GM23338 (cell line): ENCODE measurements around the gene SNAPC2. TPM values are rescaled to one million over a fixed set of nuclear protein-coding genes. Genes with fewer than 3 reads are reported as not detected.
A peak's percentile ranks its signal among the peaks of the same experiment; 100 is the strongest.

Experiments used
- ATAC-seq: fragments of 200-7000 bp; cut with Tn5 transposase; 3 replicates; pipeline ENCODE4 v1.9.1; 2020
- DNase-seq: peaks from one replicate; pipeline ENCODE4 v3.0.0-alpha.2; 2015; ENCODE audit warnings: low spot score
- H2AFZ ChIP-seq: fragments of 200-600 bp; sonication (generic); 2 replicates; pipeline ENCODE4 v1.8.0; 2016; ENCODE audit warnings: antibody characterized with exemption, mild to moderate bottlenecking, moderate library complexity
- H3F3A ChIP-seq: fragments of 200-600 bp; sonication (generic); replicated peaks from 2 replicates; pipeline ENCODE4 v1.8.0; 2017; ENCODE audit warnings: antibody characterized with exemption, mixed run types, low read depth
- H3K27ac ChIP-seq: fragments of 200-600 bp; sonication (generic); 2 replicates; pipeline ENCODE4 v1.6.1; 2016; ENCODE audit warnings: low read depth
- H3K27me3 ChIP-seq: fragments of 200-600 bp; sonication (generic); 2 replicates; pipeline ENCODE4 v1.8.0; 2016; ENCODE audit warnings: mild to moderate bottlenecking, mixed run types, moderate library complexity; ENCODE audit not compliant: insufficient read depth
- H3K36me3 ChIP-seq: fragments of 200-600 bp; sonication (generic); 2 replicates; pipeline ENCODE4 v1.8.0; 2016; ENCODE audit warnings: mild to moderate bottlenecking; ENCODE audit not compliant: insufficient read depth
- H3K4me1 ChIP-seq: fragments of 200-600 bp; sonication (generic); 2 replicates; pipeline ENCODE4 v1.8.0; 2016; ENCODE audit warnings: mild to moderate bottlenecking, moderate library complexity; ENCODE audit not compliant: insufficient read depth
- H3K4me2 ChIP-seq: fragments of 200-600 bp; sonication (generic); 2 replicates; pipeline ENCODE4 v1.7.1; 2017; ENCODE audit warnings: mixed run types
- H3K4me3 ChIP-seq: fragments of 200-600 bp; sonication (generic); 2 replicates; pipeline ENCODE4 v1.6.1; 2016; ENCODE audit warnings: mixed run types
- H3K79me2 ChIP-seq: fragments of 200-600 bp; sonication (generic); replicated peaks from 2 replicates; pipeline ENCODE4 v1.8.0; 2017; ENCODE audit warnings: mild to moderate bottlenecking; ENCODE audit not compliant: insufficient read depth
- H3K9me2 ChIP-seq: fragments of 200-600 bp; sonication (generic); 2 replicates; pipeline ENCODE4 v1.8.0; 2017; ENCODE audit not compliant: insufficient read depth
- H4K20me1 ChIP-seq: fragments of 200-600 bp; sonication (generic); replicated peaks from 2 replicates; pipeline ENCODE4 v1.8.0; 2017; ENCODE audit warnings: mild to moderate bottlenecking; ENCODE audit not compliant: insufficient read depth
- H3K27ac Mint-ChIP-seq: 2 replicates; pipeline ENCODE4 v1.8.0; 2020; ENCODE audit warnings: inconsistent platforms, mild to moderate bottlenecking, moderate library complexity, mixed read lengths
- H3K27me3 Mint-ChIP-seq: 3 replicates; pipeline ENCODE4 v1.8.0; 2022; ENCODE audit warnings: low read depth, mild to moderate bottlenecking, moderate library complexity, mixed read lengths, inconsistent platforms; ENCODE audit not compliant: insufficient read depth, poor library complexity
- H3K36me3 Mint-ChIP-seq: 3 replicates; pipeline ENCODE4 v1.8.0; 2021; ENCODE audit warnings: low read depth, mild to moderate bottlenecking, inconsistent platforms, moderate library complexity, mixed read lengths
- H3K4me1 Mint-ChIP-seq: 3 replicates; pipeline ENCODE4 v1.8.0; 2020; ENCODE audit warnings: mild to moderate bottlenecking, inconsistent platforms, mixed read lengths
- H3K4me3 Mint-ChIP-seq: 3 replicates; pipeline ENCODE4 v1.8.0; 2021; ENCODE audit warnings: moderate library complexity, mild to moderate bottlenecking, inconsistent platforms, mixed read lengths
- H3K9me3 Mint-ChIP-seq: 3 replicates; pipeline ENCODE4 v1.8.0; 2020; ENCODE audit warnings: moderate library complexity, mild to moderate bottlenecking, inconsistent platforms, mixed read lengths
- CREB1 ChIP-seq: fragments of 250-450 bp; sonication (Bioruptor Pico); IDR thresholded peaks from 2 replicates; pipeline ENCODE4 v1.5.0; 2020; ENCODE audit warnings: low read depth, mild to moderate bottlenecking, moderate library complexity
- EZH2 ChIP-seq: fragments of 200-600 bp; sonication (generic); IDR thresholded peaks from one replicate; pipeline ENCODE4 v1.8.0; 2017; ENCODE audit warnings: antibody characterized with exemption, mild to moderate bottlenecking, low read depth; ENCODE audit not compliant: unreplicated experiment
- JUNB ChIP-seq: IDR thresholded peaks from one replicate; pipeline ENCODE4 v1.6.1; 2016; ENCODE audit warnings: antibody characterized with exemption; ENCODE audit not compliant: unreplicated experiment
- POLR2AphosphoS5 ChIP-seq: IDR thresholded peaks from 2 replicates; pipeline ENCODE4 v1.6.1; 2016; ENCODE audit warnings: antibody characterized with exemption, low read depth
- STAT1 ChIP-seq: IDR thresholded peaks from one replicate; pipeline ENCODE4 v1.6.1; 2016; ENCODE audit warnings: antibody characterized with exemption; ENCODE audit not compliant: unreplicated experiment
- polyA plus RNA-seq: library from polyadenylated mRNA; unstranded; fragments of >200 nt; fragmentation: Nextera tagmentation; extraction: Ambion mirVana; gene quantifications from 2 replicates; pipeline ENCODE4 v1.2.1, GENCODE V29; 2016
- total RNA-seq: library from RNA; depleted of rRNA; stranded (reverse); fragments of >200 nt; shearing (Covaris generic); gene quantifications from 2 replicates; pipeline ENCODE4 v1.2.3, GENCODE V29; 2014
- TF ChIP-seq, protein P1 (sequence below), 2 experiments: fragments of 200-600 bp in 1 of 2; sonication (generic) in 1 of 2; conservative IDR thresholded peaks; 2 replicates each; pipeline versions ENCODE4 v1.5.1 to v1.6.1; 2016 to 2017; ENCODE audit warnings: antibody characterized with exemption in 2 of 2, low read depth in 2 of 2, mild to moderate bottlenecking in 2 of 2, moderate library complexity in 1 of 2

The SNAPC2 gene
- total and polyA plus RNA-seq, 2 experiments from 2014 or later = 17.1 to 25.1 TPM

GRCh38 chr19:7874076-7874896, 45.9 kb upstream of the SNAPC2 start, which contains the start of gene PRR36:
Gene PRR36 (minus strand): TSS chr19:7874390. CDS start chr19:7873689, 701 bp downstream.
- peaks cover 18% of the 10 kb centered on the region for H3K4me1 Mint-ChIP-seq
- peak within 1 kb of the TSS; percentile 91 for H3K4me2 ChIP-seq
- peaks cover 12% of the 10 kb centered on the region; the same call in 1 of the 2 replicates for H3F3A ChIP-seq
- H3K27me3 ChIP-seq = peaks cover 14% of the 10 kb centered on the region
- peaks cover 13% of the 10 kb centered on the region; the same call in 1 of the 2 replicates for H3K4me1 ChIP-seq
- peaks cover 33% of the 10 kb centered on the region for H3K27me3 Mint-ChIP-seq
- peak within 1 kb of the TSS; percentile 91 for H3K4me3 Mint-ChIP-seq
- no peaks in the 10 kb centered on the region for H4K20me1 ChIP-seq
- H3K79me2 ChIP-seq = no peaks in the 10 kb centered on the region
- DNase-seq (peak; percentile 91), ATAC-seq (peak; percentile 56)
- H3K36me3 ChIP-seq = no peaks in the 10 kb centered on the region
- no peaks in the 10 kb centered on the region for H3K9me3 Mint-ChIP-seq
- H3K36me3 Mint-ChIP-seq = peaks cover 5% of the 10 kb centered on the region; the same call in 2 of the 3 replicates
- H3K4me3 ChIP-seq = peak within 1 kb of the TSS; percentile 81
- no peaks in the 10 kb centered on the region for H3K9me2 ChIP-seq
- peak; percentile 58 for TF ChIP-seq POLR2AphosphoS5
- no peak for TF ChIP-seq JUNB
- TF ChIP-seq, protein P1, sequence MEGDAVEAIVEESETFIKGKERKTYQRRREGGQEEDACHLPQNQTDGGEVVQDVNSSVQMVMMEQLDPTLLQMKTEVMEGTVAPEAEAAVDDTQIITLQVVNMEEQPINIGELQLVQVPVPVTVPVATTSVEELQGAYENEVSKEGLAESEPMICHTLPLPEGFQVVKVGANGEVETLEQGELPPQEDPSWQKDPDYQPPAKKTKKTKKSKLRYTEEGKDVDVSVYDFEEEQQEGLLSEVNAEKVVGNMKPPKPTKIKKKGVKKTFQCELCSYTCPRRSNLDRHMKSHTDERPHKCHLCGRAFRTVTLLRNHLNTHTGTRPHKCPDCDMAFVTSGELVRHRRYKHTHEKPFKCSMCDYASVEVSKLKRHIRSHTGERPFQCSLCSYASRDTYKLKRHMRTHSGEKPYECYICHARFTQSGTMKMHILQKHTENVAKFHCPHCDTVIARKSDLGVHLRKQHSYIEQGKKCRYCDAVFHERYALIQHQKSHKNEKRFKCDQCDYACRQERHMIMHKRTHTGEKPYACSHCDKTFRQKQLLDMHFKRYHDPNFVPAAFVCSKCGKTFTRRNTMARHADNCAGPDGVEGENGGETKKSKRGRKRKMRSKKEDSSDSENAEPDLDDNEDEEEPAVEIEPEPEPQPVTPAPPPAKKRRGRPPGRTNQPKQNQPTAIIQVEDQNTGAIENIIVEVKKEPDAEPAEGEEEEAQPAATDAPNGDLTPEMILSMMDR (conservative IDR thresholded peaks at IDR 0.05; ENCODE audit: low read depth in 2 of 2) = peak in 1 of 2 experiments; percentile 48; a peak in 2 of 4 replicates
- no peak for TF ChIP-seq STAT1
- TF ChIP-seq CREB1 (CRISPR knock-in tag) = 0 out of 2 replicates have a peak, but pooled peaks have one; percentile 17
- H2AFZ ChIP-seq = peak within 1 kb of the TSS; percentile 97
- H3K27ac ChIP-seq = no peak within 1 kb of the TSS
- peak within 1 kb of the TSS; percentile 83 for H3K27ac Mint-ChIP-seq

- TF ChIP-seq POLR2AphosphoS5 (peak; percentile 33; the same call in 1 of the 2 replicates), EZH2 (no peak)
- Histone ChIP-seq H3K79me2 (no peaks in the 10 kb centered on the region), H3K9me2 (no peaks in the 10 kb centered on the region), H3K27me3 (peaks cover 14% of the 10 kb centered on the region), H3F3A (peaks cover 12% of the 10 kb centered on the region; the same call in 1 of the 2 replicates), H3K4me2 (peak overlapping the region; percentile 91), H3K27ac (no peak overlapping the region), H3K4me3 (peak overlapping the region; percentile 81), H2AFZ (peak overlapping the region; percentile 97), H3K36me3 (no peaks in the 10 kb centered on the region), H4K20me1 (no peaks in the 10 kb centered on the region), H3K4me1 (peaks cover 13% of the 10 kb centered on the region; the same call in 1 of the 2 replicates)
- no peak; the same call in 2 of the 3 replicates for ATAC-seq
- peak overlapping the region; percentile 77 for H3K4me3 Mint-ChIP-seq
- H3K4me1 Mint-ChIP-seq = peaks cover 18% of the 10 kb centered on the region
- peak; percentile 62 for DNase-seq
- H3K27ac Mint-ChIP-seq = peak overlapping the region; percentile 83
- no peaks in the 10 kb centered on the region for H3K9me3 Mint-ChIP-seq
- H3K36me3 Mint-ChIP-seq = peaks cover 5% of the 10 kb centered on the region; the same call in 2 of the 3 replicates
- H3K27me3 Mint-ChIP-seq = peaks cover 32% of the 10 kb centered on the region
Measured at GRCh38 chr19:7874897-7875273, 45.3 kb upstream of the SNAPC2 start.
